Breast epithelium (tissue), 4 donors: Measurements from ENCODE around the gene PLEKHF1. TPM values are rescaled to one million over a fixed set of nuclear protein-coding genes. Genes with fewer than 3 reads are reported as not detected.
"Not testable (repeated sequence)": the region's sequence is repeated elsewhere in the genome, so short reads cannot be mapped to it uniquely, and the experiment has no call there.

ENCODE experiments used
- DNase-seq, 2 donors: peaks; one replicate each; pipeline ENCODE4 v3.0.0-alpha.2; 2019; ENCODE audit warnings: low spot score in 2 of 2
- H3K27ac ChIP-seq, 2 donors: fragments of 200-600 bp; sonication (generic) in 1 of 2; one replicate each; pipeline ENCODE4 v1.5.1; 2016 to 2019; ENCODE audit warnings: mild to moderate bottlenecking in 1 of 2
- H3K27me3 ChIP-seq, 2 donors: fragments of 200-600 bp; sonication (generic) in 1 of 2; one replicate each; pipeline versions ENCODE4 v1.5.1 to v1.6.0; 2017 to 2019; ENCODE audit warnings: control low read depth in 1 of 2, mild to moderate bottlenecking in 1 of 2
- H3K36me3 ChIP-seq: fragments of 200-600 bp; one replicate; pipeline ENCODE4 v1.5.1; 2019
- H3K4me1 ChIP-seq, 2 donors: fragments of 200-600 bp; sonication (generic); one replicate each; pipeline ENCODE4 v1.5.1; 2016 to 2019; ENCODE audit warnings: control low read depth in 1 of 2
- H3K4me3 ChIP-seq, 3 donors: fragments of 200-600 bp; sonication (generic); 1 replicate in 2 of 3; 2 replicates in 1 of 3; pipeline ENCODE4 v1.5.1; 2016 to 2019; ENCODE audit warnings: mild to moderate bottlenecking in 3 of 3, moderate library complexity in 2 of 3
- H3K9me3 ChIP-seq, 2 donors: fragments of 200-600 bp; sonication (generic) in 1 of 2; one replicate each; pipeline ENCODE4 v1.5.1; 2016 to 2019; ENCODE audit warnings: control low read depth in 1 of 2
- POLR2A ChIP-seq: fragments of 450-650 bp; IDR thresholded peaks from one replicate; pipeline ENCODE4 v1.6.1; 2016; ENCODE audit warnings: antibody characterized with exemption, mild to moderate bottlenecking, moderate library complexity
- POLR2AphosphoS5 ChIP-seq, 3 donors: sonication (generic); formaldehyde crosslinking; IDR thresholded peaks; one replicate each; pipeline ENCODE4 v1.6.1; 2017; ENCODE audit warnings: antibody characterized with exemption in 3 of 3
- intact Hi-C: fragments of 100-400 bp; cut with DNase I; formaldehyde crosslinking; loops from one replicate; pipeline ENCODE4 v1.15.1; 2023; ENCODE audit warnings: low total_unique reads
- total RNA-seq, 3 donors: library from RNA; depleted of rRNA; stranded (reverse); fragments of >200 nt; gene quantifications; one replicate each; pipeline ENCODE4 v1.1.0, GENCODE V29; 2016
- TF ChIP-seq, protein P1 (sequence below), 3 donors: fragments of 450-650 bp; IDR thresholded peaks; one replicate each; pipeline ENCODE4 v1.5.1; 2016 to 2017; ENCODE audit warnings: antibody characterized with exemption in 3 of 3, mild to moderate bottlenecking in 3 of 3, moderate library complexity in 3 of 3

PLEKHF1 gene
- total RNA-seq, 3 donors from 2014 or later: 29.8 to 71.4 (median 58.7) TPM

DNA sequence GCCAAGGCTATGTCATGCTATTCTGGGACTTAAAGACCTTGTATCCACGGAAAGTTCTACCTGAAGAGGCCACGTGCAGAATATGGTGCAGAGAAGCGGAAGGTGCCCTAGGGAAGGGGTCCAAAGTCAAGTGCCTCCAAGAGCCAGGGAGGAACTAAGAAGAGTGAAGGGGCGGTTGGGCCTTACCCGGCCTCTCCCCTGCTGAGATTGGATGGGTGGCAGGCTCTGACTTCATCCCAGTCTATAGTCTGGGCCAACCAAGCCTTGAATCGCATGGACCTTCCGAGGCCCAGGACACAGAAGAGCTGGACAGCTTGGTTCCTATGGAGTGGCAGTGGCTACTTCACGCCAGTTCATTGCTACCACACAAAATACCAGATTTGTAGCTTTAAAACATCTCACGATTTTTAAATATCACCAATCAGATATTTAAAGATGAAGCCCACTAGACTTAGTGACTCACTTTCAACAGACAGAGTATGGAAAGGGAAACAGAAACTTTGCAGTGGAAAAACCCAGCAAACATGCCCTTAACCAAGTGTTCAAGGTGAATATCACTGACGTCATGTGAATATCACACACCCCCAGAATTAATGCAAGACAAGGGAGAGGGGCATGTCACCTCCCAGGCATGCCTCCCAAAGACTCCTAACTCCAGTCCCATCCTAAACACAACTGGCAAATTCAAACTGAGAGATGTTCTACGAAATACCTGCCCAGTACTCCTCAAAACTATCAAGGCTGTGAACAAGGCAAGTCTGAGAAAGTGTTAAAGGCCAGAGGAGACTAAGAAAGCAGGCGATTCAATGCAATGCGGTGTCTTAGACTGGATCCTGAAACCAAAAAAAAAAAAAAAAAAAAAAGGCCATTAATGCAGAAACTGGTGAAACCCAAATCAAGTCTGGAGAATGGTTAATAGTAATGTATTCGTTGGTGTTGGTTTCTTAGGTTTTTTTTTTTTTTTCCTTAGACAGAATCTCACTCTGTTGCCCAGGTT is 39.6 kb downstream of the PLEKHF1 start:
- DNase-seq: no peak
- Histone ChIP-seq H3K4me3 (no peak overlapping the region), H3K4me1 (no peaks in the 10 kb centered on the region), H3K36me3 (no peaks in the 10 kb centered on the region), H3K9me3 (no peaks in the 10 kb centered on the region), H3K27me3 (no peaks in the 10 kb centered on the region), H3K27ac (no peak overlapping the region)
- TF ChIP-seq POLR2AphosphoS5 (IDR thresholded peaks at IDR 0.05) (no peak), POLR2A (no peak)
- TF ChIP-seq, protein P1, sequence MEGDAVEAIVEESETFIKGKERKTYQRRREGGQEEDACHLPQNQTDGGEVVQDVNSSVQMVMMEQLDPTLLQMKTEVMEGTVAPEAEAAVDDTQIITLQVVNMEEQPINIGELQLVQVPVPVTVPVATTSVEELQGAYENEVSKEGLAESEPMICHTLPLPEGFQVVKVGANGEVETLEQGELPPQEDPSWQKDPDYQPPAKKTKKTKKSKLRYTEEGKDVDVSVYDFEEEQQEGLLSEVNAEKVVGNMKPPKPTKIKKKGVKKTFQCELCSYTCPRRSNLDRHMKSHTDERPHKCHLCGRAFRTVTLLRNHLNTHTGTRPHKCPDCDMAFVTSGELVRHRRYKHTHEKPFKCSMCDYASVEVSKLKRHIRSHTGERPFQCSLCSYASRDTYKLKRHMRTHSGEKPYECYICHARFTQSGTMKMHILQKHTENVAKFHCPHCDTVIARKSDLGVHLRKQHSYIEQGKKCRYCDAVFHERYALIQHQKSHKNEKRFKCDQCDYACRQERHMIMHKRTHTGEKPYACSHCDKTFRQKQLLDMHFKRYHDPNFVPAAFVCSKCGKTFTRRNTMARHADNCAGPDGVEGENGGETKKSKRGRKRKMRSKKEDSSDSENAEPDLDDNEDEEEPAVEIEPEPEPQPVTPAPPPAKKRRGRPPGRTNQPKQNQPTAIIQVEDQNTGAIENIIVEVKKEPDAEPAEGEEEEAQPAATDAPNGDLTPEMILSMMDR (IDR thresholded peaks at IDR 0.05): no peak
- intact Hi-C loops: loop anchor here (2.0 kb wide), 1 partner anchor 26 kb away; no protein-coding TSS in a partner anchor

DNA sequence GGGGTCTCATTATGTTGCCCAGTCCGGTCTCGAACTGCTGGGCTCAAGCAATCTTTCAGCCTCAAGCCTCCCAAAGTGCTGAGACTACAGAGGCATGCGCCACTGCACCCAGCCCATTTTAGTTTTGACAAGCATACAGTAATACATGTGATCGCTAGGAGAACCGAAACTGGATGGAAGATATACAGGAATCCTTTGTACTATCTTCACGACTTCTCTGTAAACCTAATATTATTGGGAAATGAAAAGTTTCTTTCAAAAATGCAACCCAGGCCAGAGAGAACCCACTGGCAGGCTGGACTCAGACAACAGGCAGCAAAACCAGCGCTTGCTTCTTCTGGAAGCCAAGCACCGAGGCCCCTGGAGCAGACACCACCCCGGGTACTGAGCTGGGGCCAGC is 40.4 kb downstream of the PLEKHF1 start:
- no peaks in the 10 kb centered on the region for H3K27me3 ChIP-seq
- no peak overlapping the region for H3K4me3 ChIP-seq
- DNase-seq: no peak
- no peaks in the 10 kb centered on the region for H3K4me1 ChIP-seq
- no peak for TF ChIP-seq POLR2AphosphoS5 (IDR thresholded peaks at IDR 0.05)
- TF ChIP-seq, protein P1 (IDR thresholded peaks at IDR 0.05): no peak
- no peak for TF ChIP-seq POLR2A
- intact Hi-C loops: loop anchor here (2.0 kb wide), 1 partner anchor 25 kb away; no protein-coding TSS in a partner anchor
- H3K36me3 ChIP-seq: no peaks in the 10 kb centered on the region
- H3K27ac ChIP-seq: peak overlapping the region in 1 of 2 donors; percentile 58
- H3K9me3 ChIP-seq: no peaks in the 10 kb centered on the region

DNA sequence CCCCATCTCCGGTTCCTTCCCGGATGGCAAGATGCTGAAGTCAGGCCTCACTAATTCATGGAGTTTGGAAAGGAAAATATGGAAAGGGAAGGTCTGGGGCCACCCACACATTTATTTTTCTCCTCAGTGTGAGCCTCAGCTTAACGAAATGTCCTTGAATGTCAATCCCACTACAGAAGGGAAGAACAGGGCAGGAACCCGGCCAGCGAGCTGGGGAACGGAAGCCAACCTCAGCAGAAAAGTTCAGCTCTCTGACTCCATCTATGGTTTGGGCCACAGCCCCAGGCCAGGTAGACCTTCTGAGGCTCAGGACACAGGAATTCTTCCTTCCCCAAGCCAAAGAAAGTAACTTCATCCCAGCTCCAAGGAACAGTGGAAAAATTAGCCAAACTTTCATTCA is 41.4 kb downstream of the PLEKHF1 start:
- Histone ChIP-seq H3K27ac (peak overlapping the region in 1 of 2 donors; percentile 58), H3K4me1 (no peaks in the 10 kb centered on the region), H3K36me3 (no peaks in the 10 kb centered on the region), H3K9me3 (no peaks in the 10 kb centered on the region), H3K27me3 (no peaks in the 10 kb centered on the region), H3K4me3 (no peak overlapping the region)
- DNase-seq: no peak
- intact Hi-C loops: no loop called here
- TF ChIP-seq POLR2AphosphoS5 (IDR thresholded peaks at IDR 0.05) (no peak), POLR2A (no peak)
- TF ChIP-seq, protein P1 (IDR thresholded peaks at IDR 0.05): no peak

DNA sequence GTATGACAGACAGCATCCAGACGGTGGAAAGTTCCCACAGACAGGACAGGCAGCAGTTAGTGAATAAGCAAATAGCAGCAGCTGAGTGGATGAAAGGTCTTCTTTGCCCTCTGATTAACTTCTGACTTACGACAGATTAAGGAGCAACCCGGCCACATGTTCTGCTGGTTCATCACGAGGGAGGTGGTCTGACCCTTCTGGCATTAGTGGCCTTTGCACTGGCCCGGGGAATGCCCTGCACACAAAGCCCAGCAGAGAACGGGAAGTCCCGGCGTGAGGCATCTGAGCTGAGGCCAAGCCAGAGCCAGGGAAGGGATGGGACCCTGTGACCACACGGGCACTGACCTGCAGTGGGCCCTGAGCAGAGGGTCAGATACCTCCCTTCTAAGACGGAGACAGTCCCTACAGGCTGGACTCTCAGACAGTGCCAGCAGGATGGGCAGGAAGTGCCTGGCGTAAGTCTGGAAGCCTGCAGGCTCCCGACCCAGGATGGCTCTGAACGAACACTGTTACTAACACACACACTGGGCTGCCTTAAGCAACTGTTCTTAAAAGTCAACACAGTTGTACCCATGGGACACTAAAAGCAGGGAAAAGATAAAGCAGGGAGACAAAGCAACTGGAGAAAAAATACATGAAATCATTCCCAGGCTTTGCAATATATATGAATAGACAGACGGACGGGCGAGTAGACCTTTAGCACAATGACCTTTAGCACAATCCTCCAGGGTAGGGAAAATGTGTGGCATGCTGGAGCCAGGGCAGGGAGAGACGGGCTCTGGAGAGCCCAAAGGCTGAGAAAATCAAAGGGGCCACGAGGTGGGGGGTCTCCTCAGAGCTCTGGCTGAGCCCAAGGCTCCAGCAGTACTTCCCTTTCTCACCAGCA is 43.5 kb downstream of the PLEKHF1 start:
- no peaks in the 10 kb centered on the region for H3K36me3 ChIP-seq

DNA sequence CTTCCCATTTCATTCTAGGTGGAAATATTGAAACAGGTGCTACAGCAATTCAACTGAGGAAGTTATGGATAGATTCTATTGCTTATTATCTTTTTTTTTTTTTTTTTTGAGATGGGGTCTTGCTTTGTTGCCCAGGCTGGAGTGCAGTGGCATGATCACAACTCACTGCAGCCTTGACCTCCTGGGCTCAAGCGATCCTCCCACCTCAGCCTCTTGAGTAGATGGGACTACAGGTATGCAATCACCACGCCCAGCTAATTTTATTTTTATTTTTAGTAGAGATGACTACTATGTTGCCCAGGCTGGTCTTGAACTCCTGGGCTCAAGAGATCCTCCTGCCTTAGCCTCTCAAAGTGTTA is 44.2 kb downstream of the PLEKHF1 start:
- H3K27ac ChIP-seq, H3K27me3 ChIP-seq, DNase-seq, H3K4me3 ChIP-seq, H3K36me3 ChIP-seq, H3K9me3 ChIP-seq, H3K4me1 ChIP-seq, intact Hi-C loops: not testable (repeated sequence)

More for the DNA sequence above, 43.5 kb downstream of the PLEKHF1 start:
- Histone ChIP-seq H3K9me3 (no peaks in the 10 kb centered on the region), H3K4me1 (peaks cover 0 to 6% of the 10 kb centered on the region in 2 donors), H3K27ac (peak overlapping the region in 1 of 2 donors; percentile 43), H3K4me3 (peak overlapping the region in 1 of 3 donors; percentile 1), H3K27me3 (no peaks in the 10 kb centered on the region)
- no peak for TF ChIP-seq POLR2A
- TF ChIP-seq POLR2AphosphoS5 (IDR thresholded peaks at IDR 0.05): no peak
- TF ChIP-seq, protein P1 (IDR thresholded peaks at IDR 0.05): no peak
- no peak for DNase-seq
- intact Hi-C loops: no loop called here
